ENCODE measurements around the gene VIL1.

Gene VIL1

DNA sequence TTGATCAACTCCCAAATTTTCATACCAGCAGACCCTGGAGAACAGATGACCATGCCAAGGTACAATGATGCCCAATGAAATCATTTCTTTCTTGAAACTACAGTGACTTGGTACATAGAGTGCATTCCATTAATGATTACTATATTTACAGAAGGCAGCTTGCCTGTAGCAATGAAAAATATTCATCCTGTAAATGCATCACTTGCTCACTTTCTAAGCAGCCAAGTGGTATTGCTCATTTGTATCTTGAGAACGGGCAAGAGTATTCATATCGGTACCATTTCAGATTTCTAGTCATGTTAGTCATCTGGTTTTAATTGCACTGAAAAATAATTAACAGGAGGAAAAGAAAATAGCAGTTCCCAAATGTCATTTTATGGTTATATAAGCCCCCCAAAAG lies 59.6 kb downstream of the VIL1 start:
- Histone ChIP-seq H3K4me3 (replicated peaks; ENCODE audit: low read depth, low read length) (no peak overlapping the region), H3K36me3 (ENCODE audit: control insufficient read depth, insufficient read depth, low read length) (peaks cover 2% of the 10 kb centered on the region; the same call in 1 of the 2 replicates), H3K27me3 (replicated peaks; ENCODE audit: control insufficient read depth, insufficient read depth, low read length) (no peaks in the 10 kb centered on the region)
- DNase-seq (ENCODE audit: extremely low read depth, insufficient read length), result no peak
- TF ChIP-seq, protein P1, sequence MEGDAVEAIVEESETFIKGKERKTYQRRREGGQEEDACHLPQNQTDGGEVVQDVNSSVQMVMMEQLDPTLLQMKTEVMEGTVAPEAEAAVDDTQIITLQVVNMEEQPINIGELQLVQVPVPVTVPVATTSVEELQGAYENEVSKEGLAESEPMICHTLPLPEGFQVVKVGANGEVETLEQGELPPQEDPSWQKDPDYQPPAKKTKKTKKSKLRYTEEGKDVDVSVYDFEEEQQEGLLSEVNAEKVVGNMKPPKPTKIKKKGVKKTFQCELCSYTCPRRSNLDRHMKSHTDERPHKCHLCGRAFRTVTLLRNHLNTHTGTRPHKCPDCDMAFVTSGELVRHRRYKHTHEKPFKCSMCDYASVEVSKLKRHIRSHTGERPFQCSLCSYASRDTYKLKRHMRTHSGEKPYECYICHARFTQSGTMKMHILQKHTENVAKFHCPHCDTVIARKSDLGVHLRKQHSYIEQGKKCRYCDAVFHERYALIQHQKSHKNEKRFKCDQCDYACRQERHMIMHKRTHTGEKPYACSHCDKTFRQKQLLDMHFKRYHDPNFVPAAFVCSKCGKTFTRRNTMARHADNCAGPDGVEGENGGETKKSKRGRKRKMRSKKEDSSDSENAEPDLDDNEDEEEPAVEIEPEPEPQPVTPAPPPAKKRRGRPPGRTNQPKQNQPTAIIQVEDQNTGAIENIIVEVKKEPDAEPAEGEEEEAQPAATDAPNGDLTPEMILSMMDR (IDR thresholded peaks at IDR 0.05; ENCODE audit: insufficient read depth, low read length, poor library complexity, severe bottlenecking), result no peak

DNA sequence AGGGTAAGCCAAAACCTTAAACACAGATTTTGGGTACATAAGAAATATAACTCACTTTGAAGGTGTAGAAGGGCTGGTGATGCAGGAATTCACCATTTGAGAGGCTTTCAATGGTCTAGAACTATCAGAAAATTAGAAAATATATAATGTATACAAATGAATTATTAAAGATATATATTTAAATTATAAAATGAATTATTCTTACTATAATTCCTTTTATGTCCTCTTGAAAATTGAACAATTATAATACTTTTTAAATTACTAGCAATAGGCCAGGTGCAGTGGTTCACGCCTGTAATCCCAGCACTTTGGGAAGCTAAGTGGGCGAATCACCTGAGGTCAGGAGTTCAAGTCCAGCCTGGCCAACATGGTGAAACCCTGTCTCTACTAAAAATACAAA lies 60.7 kb downstream of the VIL1 start:
- DNase-seq (ENCODE audit: extremely low read depth, insufficient read length), result no peak
- TF ChIP-seq, protein P1 (IDR thresholded peaks at IDR 0.05; ENCODE audit: insufficient read depth, low read length, poor library complexity, severe bottlenecking), result no peak
- H3K27me3 ChIP-seq (replicated peaks; ENCODE audit: control insufficient read depth, insufficient read depth, low read length), result no peaks in the 10 kb centered on the region
- peaks cover 2% of the 10 kb centered on the region; the same call in 1 of the 2 replicates for H3K36me3 ChIP-seq (ENCODE audit: control insufficient read depth, insufficient read depth, low read length)
- no peak overlapping the region for H3K4me3 ChIP-seq (replicated peaks; ENCODE audit: low read depth, low read length)

DNA sequence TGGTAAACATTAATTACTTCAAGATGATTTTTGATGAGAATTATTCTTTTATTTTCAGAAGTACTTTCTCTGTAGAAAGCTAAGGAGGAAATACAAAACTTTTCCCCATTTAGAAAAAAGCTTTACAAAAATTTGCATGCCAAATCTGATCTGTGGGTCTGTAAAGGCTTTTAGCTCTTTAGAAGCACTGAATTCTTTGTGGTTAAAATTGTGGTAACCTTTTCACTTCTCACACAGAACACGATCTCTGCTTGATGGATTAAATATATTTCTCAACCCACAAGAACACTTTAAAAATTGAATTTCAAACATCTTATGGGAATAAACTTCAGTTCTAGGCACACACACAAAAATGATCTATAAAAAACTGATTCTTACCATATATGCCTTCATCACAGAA lies 63.7 kb downstream of the VIL1 start:
- TF ChIP-seq, protein P1 (IDR thresholded peaks at IDR 0.05; ENCODE audit: insufficient read depth, low read length, poor library complexity, severe bottlenecking), result no peak
- Histone ChIP-seq H3K36me3 (ENCODE audit: control insufficient read depth, insufficient read depth, low read length) (peaks cover 2% of the 10 kb centered on the region; the same call in 1 of the 2 replicates), H3K27me3 (replicated peaks; ENCODE audit: control insufficient read depth, insufficient read depth, low read length) (no peaks in the 10 kb centered on the region), H3K4me3 (replicated peaks; ENCODE audit: low read depth, low read length) (no peak overlapping the region)
- DNase-seq (ENCODE audit: extremely low read depth, insufficient read length), result no peak

DNA sequence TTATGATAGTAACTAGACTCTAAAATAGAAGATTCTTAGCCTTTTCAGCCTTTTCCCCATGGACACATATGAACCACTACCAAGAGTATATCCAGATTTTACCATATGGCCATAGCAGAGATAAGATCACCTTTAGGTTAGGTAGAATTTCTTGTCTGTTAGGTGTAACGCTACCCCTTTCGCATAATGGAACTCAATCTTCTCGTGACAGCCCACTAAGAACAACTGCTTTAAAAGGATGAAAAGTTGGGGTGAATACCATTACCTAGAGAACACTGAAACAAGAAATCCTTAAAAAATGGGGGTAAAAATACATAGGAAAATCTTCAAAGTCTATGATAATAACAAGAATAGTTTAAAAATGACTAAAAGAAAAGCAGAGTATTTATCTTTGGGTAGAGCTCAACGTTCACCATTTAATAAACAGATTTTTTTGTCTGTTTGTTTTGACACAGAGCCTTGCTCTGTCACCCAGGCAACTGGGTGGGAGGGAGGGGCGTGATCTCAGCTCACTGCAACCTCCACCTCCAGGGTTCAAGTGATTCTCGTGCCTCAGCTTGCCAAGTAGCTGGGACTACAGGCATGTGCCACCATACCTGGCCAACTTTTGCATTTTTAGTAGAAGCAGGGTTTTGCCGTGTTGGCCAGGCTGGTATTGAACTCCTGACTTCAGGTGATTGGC lies 67.2 kb downstream of the VIL1 start:
- Histone ChIP-seq H3K36me3 (ENCODE audit: control insufficient read depth, insufficient read depth, low read length) (no peaks in the 10 kb centered on the region; the same call in none of the 2 replicates), H3K4me3 (replicated peaks; ENCODE audit: low read depth, low read length) (no peak overlapping the region), H3K27me3 (replicated peaks; ENCODE audit: control insufficient read depth, insufficient read depth, low read length) (no peaks in the 10 kb centered on the region)
- no peak for DNase-seq (ENCODE audit: extremely low read depth, insufficient read length)
- TF ChIP-seq, protein P1 (IDR thresholded peaks at IDR 0.05; ENCODE audit: insufficient read depth, low read length, poor library complexity, severe bottlenecking), result no peak

DNA sequence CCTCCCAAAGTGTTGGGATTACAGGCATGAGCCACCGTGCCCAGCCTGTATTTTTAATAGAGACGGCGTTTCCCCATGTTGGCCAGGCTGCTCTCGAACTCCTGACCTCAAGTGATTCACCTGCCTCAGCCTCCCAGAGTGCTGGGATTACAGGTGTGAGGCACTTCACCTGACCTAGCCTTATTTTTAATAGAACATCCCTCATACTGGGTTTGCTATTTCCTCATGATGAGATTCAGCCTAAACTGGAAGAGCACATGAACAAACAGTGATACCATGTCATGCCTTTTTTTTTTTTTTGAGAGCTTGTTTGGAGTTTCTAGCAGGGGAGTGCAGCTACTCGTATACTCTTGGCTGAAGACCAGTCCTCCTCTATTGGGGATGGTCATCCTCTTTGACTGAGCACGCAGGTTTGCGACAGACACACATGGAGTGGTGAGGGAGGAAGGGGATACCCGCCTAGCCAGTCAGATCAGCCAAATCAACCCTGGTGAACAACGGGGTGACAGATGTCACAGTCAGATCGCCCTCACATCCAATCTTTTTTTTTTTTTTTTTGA lies 81.7 kb downstream of the VIL1 start:
- Histone ChIP-seq H3K4me3 (replicated peaks; ENCODE audit: low read depth, low read length) (no peak overlapping the region), H3K36me3 (ENCODE audit: control insufficient read depth, insufficient read depth, low read length) (no peaks in the 10 kb centered on the region; the same call in 1 of the 2 replicates), H3K27me3 (replicated peaks; ENCODE audit: control insufficient read depth, insufficient read depth, low read length) (no peaks in the 10 kb centered on the region)
- no peak for DNase-seq (ENCODE audit: extremely low read depth, insufficient read length)
- TF ChIP-seq, protein P1 (IDR thresholded peaks at IDR 0.05; ENCODE audit: insufficient read depth, low read length, poor library complexity, severe bottlenecking), result no peak

All from GM06990 (cell line).